Omental fat pad (tissue), 4 donors: ENCODE results near the gene CEBPG. TPM values are rescaled to one million over a fixed set of nuclear protein-coding genes. Genes with fewer than 3 reads are reported as not detected.

ENCODE experiments used
- ATAC-seq: fragments of 150-250 bp; one replicate; pipeline ENCODE4 v1.9.1; 2016; ENCODE audit warnings: mild to moderate bottlenecking, moderate library complexity; ENCODE audit not compliant: low FRiP score
- DNase-seq: peaks from one replicate; pipeline ENCODE4 v3.0.0-alpha.2; 2019; ENCODE audit warnings: low spot score
- total RNA-seq, 4 donors: library from RNA; depleted of rRNA; stranded (reverse); fragments of >200 nt; gene quantifications; one replicate each; pipeline ENCODE4 v1.1.0, GENCODE V29; 2016
- TF ChIP-seq, protein P1 (sequence below), 3 donors: fragments of 450-650 bp; IDR thresholded peaks; one replicate each; pipeline ENCODE4 v1.5.1; 2016 to 2017; ENCODE audit warnings: antibody characterized with exemption in 3 of 3, mild to moderate bottlenecking in 3 of 3, moderate library complexity in 2 of 3

CEBPG gene
- total RNA-seq, 4 donors from 2014 or later = 19.4 to 41.1 (median 30.0) TPM

GRCh38 chr19:33394723-33395560 lies 21.4 kb downstream of the CEBPG start:
- TF ChIP-seq, protein P1, sequence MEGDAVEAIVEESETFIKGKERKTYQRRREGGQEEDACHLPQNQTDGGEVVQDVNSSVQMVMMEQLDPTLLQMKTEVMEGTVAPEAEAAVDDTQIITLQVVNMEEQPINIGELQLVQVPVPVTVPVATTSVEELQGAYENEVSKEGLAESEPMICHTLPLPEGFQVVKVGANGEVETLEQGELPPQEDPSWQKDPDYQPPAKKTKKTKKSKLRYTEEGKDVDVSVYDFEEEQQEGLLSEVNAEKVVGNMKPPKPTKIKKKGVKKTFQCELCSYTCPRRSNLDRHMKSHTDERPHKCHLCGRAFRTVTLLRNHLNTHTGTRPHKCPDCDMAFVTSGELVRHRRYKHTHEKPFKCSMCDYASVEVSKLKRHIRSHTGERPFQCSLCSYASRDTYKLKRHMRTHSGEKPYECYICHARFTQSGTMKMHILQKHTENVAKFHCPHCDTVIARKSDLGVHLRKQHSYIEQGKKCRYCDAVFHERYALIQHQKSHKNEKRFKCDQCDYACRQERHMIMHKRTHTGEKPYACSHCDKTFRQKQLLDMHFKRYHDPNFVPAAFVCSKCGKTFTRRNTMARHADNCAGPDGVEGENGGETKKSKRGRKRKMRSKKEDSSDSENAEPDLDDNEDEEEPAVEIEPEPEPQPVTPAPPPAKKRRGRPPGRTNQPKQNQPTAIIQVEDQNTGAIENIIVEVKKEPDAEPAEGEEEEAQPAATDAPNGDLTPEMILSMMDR (IDR thresholded peaks at IDR 0.05) = no peak
- no peak for ATAC-seq
- no peak for DNase-seq

DNA sequence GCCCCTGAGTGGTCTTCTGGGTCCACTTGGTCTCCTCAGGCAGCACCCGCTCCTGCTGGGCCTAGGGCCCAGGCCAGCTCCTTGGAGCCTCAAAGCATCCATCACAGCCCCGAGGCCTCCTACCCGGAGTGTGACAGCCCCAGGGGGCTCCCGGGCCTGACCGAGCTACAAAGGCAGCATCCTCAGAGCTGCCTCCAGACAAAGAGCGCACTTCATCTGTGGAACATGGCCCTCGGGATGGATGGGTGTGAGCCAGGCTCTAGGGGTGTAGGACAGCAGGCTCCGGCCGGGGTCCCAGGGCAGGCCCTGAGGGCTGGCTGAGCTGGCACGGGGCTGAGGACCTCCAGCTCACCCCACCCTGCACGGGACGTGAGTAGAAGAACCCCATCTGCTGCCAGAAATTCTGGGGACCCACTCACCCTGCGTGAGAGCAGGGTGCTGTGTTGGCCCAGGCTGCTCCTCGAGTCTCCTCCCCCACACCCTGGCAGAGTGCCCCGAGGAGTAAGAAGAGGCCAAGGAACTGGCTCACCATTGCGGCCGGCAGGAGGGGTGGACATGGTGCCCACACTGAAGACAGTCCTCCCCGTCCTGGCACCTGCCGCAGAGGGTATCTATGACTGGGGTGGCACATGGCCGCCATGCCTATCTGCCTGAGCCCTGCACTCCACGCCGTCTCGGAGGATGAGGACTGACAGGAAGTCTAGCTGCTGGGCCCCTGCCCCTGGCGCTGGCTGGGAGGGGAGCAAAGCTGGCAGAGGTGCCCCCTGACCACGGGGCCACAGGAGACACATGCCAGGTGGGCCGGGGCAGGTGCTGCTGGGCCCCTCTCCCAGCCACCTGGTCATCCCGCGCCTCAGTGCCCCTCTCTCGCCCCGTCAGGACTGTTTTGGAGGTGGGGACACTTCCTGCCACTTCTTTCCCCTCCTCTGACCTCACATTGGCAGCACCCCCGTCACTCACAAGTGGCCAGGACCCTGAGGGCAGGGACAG lies 22.3 kb downstream of the CEBPG start:
- DNase-seq (no peak), ATAC-seq (no peak)
- TF ChIP-seq, protein P1 (IDR thresholded peaks at IDR 0.05) = no peak

DNA sequence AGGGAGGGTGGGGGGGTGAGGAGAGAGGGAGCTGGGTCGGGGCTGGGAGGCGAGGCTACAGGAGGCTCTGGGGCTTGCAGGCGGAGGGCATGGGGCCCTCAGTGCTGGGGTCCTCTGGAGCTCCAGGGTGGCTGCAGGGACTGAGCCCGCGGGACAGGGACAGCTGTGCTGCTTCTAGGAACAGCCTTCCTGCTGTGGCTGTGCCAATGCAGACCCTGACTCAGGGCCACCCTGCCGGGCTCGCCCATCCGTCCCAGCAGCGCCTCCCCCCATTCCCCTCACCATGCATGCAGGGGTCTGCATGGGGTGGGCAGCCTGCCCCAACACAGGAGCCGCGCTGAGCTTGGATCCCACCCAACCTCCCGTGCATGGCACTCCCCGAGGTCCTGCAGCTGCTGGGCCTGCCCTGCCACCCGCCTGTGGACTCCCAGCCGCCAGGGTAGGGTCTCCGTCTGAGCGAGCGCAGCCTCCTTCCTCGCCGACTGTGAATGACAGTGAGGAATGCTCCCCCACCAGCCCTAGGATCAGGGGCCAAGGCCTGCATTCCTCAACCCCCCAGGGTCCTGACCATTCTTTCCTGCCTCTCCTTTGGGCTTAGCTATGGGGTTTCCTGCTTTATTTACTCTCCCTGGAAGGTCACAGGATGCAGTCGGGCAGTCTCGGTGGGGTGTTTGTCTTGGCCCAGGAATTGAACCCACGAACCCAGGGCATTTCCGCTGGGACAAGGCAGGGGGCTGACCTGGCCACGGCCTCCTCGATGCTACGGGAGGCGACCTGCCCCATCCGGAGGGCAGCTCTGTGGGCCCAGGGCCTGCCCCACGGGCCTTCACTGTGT lies 23.4 kb downstream of the CEBPG start:
- ATAC-seq = no peak
- DNase-seq = no peak
- TF ChIP-seq, protein P1 (IDR thresholded peaks at IDR 0.05) = no peak

DNA sequence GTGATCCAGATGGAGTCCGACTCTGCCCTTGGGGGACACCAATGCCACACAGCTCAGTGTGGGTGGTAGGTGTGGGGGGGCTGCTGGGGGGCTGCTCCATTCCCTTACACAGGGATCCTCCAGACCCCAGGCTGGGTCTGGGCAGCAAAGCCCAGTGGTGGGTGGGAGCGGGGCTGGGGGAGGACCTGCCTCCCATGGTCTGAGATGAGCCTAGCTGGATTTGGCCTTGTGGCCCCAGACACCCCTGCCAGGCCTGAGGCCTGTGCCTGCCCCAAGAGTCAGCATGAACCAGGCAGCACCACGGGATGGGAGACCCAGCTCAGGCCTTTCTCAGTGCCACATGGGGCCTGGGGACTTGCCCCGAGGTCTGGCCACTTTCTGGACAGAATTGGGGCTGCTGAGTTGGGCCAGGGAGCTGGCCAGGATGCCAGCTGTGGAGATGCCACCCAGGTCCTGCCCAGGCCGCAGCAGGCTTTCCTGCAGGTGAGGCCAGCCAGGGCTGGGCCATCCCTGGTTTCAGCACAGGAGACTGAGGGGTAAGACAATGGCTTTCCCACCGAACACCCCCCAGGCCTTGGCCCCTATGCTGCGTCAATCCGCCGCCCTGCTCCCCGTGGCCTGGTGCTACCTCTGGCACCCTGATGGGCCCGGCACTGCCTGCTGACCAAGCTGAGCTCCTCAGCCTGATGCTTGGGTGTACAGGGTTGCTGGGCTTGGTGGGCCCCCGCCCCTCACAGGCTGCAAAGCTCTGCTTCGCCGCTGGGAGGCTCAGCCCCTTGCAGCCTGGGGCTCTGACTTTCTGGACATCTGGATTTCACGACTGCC lies 24.2 kb downstream of the CEBPG start:
- TF ChIP-seq, protein P1 (IDR thresholded peaks at IDR 0.05) = no peak
- no peak for ATAC-seq
- no peak for DNase-seq

- ATAC-seq = no peak
- TF ChIP-seq, protein P1 (IDR thresholded peaks at IDR 0.05) = no peak
- no peak for DNase-seq
Observed at GRCh38 chr19:33398361-33399060, 25.0 kb downstream of the CEBPG start.
